ENCODE results near the gene SAP30L. TPM values are rescaled to one million over a fixed set of nuclear protein-coding genes. Genes with fewer than 3 reads are reported as not detected.

SAP30L gene
- total and polyA plus RNA-seq, 2 of the 13 experiments (the other 11 are each of a cell fraction or from before 2014, with no cell fraction given): 27.9 to 37.2 TPM

DNA sequence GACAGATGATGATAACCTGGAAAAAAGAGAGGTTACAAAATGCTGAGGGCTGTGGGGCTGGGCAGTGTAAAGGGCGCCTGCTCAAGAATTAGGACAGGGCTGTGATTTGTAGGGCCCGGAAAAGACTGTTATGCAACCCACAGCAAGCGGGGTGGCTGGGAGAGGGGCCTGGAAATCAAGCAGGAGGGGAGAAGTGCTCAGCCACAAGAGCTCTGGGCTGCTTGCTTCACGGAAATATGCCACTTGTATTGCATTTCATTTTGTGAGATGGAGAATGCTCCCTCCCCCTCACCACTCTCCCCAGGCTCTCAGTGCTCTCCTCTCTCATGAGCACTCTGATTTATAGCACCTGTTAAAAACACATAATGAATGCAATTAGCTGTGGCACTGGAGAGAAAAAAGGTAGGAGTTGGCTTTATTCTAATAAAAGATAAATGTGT, 40.6 kb downstream of the SAP30L start:
- no peaks in the 10 kb centered on the region for H4K20me1 ChIP-seq (ENCODE audit: insufficient read depth, low read length)
- H3K79me2 ChIP-seq (ENCODE audit: insufficient read depth, low read length): no peaks in the 10 kb centered on the region
- no peak overlapping the region for H3K4me3 ChIP-seq (replicated peaks in 1 of 3; ENCODE audit: insufficient read depth in 1 of 3, low read depth in 2 of 3, low read length in 3 of 3)
- TF ChIP-seq HDAC1 (CRISPR knock-in tag; IDR thresholded peaks at IDR 0.05): no peak
- TF ChIP-seq FOXM1 (CRISPR knock-in tag; IDR thresholded peaks at IDR 0.05): no peak
- no peak for TF ChIP-seq LCORL (IDR thresholded peaks at IDR 0.05)
- TF ChIP-seq LCORL (CRISPR knock-in tag; IDR thresholded peaks at IDR 0.05): no peak
- no peak for TF ChIP-seq ZNF431 (CRISPR knock-in tag; IDR thresholded peaks at IDR 0.05; ENCODE audit: borderline replicate concordance, low read depth)
- TF ChIP-seq ATF3 (CRISPR knock-in tag; IDR thresholded peaks at IDR 0.05): no peak
- no peak for TF ChIP-seq ERF (CRISPR knock-in tag; IDR thresholded peaks at IDR 0.05)
- TF ChIP-seq ZKSCAN5 (CRISPR knock-in tag; IDR thresholded peaks at IDR 0.05): no peak
- no peak for TF ChIP-seq ZSCAN22 (CRISPR knock-in tag; IDR thresholded peaks at IDR 0.05)
- no peak for ATAC-seq
- no peak for FAIRE-seq
- CTCF ChIA-PET (ENCODE audit: low intra/inter-chr PET ratio, low total read pairs): no interaction called here
- no peak overlapping the region for H3K4me2 ChIP-seq (ENCODE audit: low read depth, low read length)
- H2AFZ ChIP-seq (ENCODE audit: low read length): no peak overlapping the region
- no TSS peak for BruUV-seq (replicated peaks)
- no peak for DNase-seq (ENCODE audit: low spot score)
- H3K9me3 ChIP-seq (ENCODE audit: low read length): no peaks in the 10 kb centered on the region
- H3K4me1 ChIP-seq (ENCODE audit: insufficient read depth, low read length): no peaks in the 10 kb centered on the region
- in situ Hi-C loops (cut with HindIII; ENCODE audit: extremely low pct_ligation_motif_present, low pct_unique_long_range_greater_than_20kb): no loop called here
- POLR2A ChIA-PET: no interaction called here
- no peaks in the 10 kb centered on the region for H3K36me3 ChIP-seq (replicated peaks in 1 of 2; ENCODE audit: control insufficient read depth in 1 of 2, insufficient read depth in 2 of 2, low read length in 2 of 2)
- WGBS (ENCODE audit: low lambda C conversion rate): 0% methylated on average over 4 of the region's 4 CpGs
- intact Hi-C loops (cut with micrococcal nuclease; ENCODE audit: unreplicated experiment): no loop called here
- peaks cover 11 to 67% of the 10 kb centered on the region in 2 experiments for H3K27me3 ChIP-seq (ENCODE audit: control insufficient read depth in 1 of 2, insufficient read depth in 2 of 2, low read length in 2 of 2)
- no peak overlapping the region for H3K9ac ChIP-seq (ENCODE audit: insufficient read depth, low read depth, low read length)
- no peak overlapping the region for H3K27ac ChIP-seq (ENCODE audit: extremely low read length, insufficient read depth, low read length)

DNA sequence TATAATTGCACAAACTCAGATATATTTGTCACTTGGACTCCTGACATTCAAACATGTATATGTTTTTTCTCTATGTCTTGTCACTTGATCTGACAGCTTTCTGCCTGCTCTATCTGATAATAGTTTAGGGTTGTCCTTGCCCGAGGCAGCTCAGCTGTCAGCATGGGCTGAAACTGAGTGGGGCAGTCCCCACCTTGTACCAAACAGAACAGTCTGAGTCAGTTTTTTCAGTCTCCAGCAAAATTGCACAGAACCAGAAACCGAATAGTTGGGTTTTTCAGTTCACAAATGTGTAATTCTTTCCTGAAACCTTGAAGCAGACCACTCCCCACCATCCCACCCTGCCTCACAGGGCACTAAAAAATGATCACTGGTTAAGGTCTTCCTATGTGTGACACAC, 41.7 kb downstream of the SAP30L start:
- Histone ChIP-seq H3K4me3 (replicated peaks in 1 of 3; ENCODE audit: insufficient read depth in 1 of 3, low read depth in 2 of 3, low read length in 3 of 3) (no peak overlapping the region), H3K4me2 (ENCODE audit: low read depth, low read length) (no peak overlapping the region), H3K9ac (ENCODE audit: insufficient read depth, low read depth, low read length) (no peak overlapping the region), H3K9me3 (ENCODE audit: low read length) (no peaks in the 10 kb centered on the region), H3K27me3 (ENCODE audit: control insufficient read depth in 1 of 2, insufficient read depth in 2 of 2, low read length in 2 of 2) (peaks cover 11 to 63% of the 10 kb centered on the region in 2 experiments; a peak in 4 of 5 replicates), H2AFZ (ENCODE audit: low read length) (no peak overlapping the region), H4K20me1 (ENCODE audit: insufficient read depth, low read length) (no peaks in the 10 kb centered on the region), H3K36me3 (replicated peaks in 1 of 2; ENCODE audit: control insufficient read depth in 1 of 2, insufficient read depth in 2 of 2, low read length in 2 of 2) (no peaks in the 10 kb centered on the region), H3K27ac (ENCODE audit: extremely low read length, insufficient read depth, low read length) (no peak overlapping the region), H3K79me2 (ENCODE audit: insufficient read depth, low read length) (no peaks in the 10 kb centered on the region), H3K4me1 (ENCODE audit: insufficient read depth, low read length) (no peaks in the 10 kb centered on the region)
- FAIRE-seq (no peak), ATAC-seq (no peak), DNase-seq (ENCODE audit: low spot score) (no peak)
- in situ Hi-C loops (cut with HindIII; ENCODE audit: extremely low pct_ligation_motif_present, low pct_unique_long_range_greater_than_20kb): no loop called here
- POLR2A ChIA-PET: no interaction called here
- intact Hi-C loops (cut with micrococcal nuclease; ENCODE audit: unreplicated experiment): no loop called here
- CTCF ChIA-PET (ENCODE audit: low intra/inter-chr PET ratio, low total read pairs): no interaction called here
- BruUV-seq (replicated peaks): no TSS peak
- 0% methylated on average over 2 of the region's 2 CpGs for WGBS (ENCODE audit: low lambda C conversion rate)
- TF ChIP-seq ZNF703 (CRISPR knock-in tag; IDR thresholded peaks at IDR 0.05; ENCODE audit: borderline replicate concordance): no peak
- TF ChIP-seq ZNF317 (CRISPR knock-in tag; IDR thresholded peaks at IDR 0.05): no peak
- no peak for TF ChIP-seq ZIK1 (CRISPR knock-in tag; IDR thresholded peaks at IDR 0.05; ENCODE audit: borderline replicate concordance, low read depth)
- TF ChIP-seq GFI1 (CRISPR knock-in tag; IDR thresholded peaks at IDR 0.05; ENCODE audit: borderline replicate concordance): no peak
- TF ChIP-seq FOXM1 (CRISPR knock-in tag; IDR thresholded peaks at IDR 0.05): no peak
- TF ChIP-seq, protein P1, sequence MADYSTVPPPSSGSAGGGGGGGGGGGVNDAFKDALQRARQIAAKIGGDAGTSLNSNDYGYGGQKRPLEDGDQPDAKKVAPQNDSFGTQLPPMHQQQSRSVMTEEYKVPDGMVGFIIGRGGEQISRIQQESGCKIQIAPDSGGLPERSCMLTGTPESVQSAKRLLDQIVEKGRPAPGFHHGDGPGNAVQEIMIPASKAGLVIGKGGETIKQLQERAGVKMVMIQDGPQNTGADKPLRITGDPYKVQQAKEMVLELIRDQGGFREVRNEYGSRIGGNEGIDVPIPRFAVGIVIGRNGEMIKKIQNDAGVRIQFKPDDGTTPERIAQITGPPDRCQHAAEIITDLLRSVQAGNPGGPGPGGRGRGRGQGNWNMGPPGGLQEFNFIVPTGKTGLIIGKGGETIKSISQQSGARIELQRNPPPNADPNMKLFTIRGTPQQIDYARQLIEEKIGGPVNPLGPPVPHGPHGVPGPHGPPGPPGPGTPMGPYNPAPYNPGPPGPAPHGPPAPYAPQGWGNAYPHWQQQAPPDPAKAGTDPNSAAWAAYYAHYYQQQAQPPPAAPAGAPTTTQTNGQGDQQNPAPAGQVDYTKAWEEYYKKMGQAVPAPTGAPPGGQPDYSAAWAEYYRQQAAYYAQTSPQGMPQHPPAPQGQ (CRISPR knock-in tag; IDR thresholded peaks at IDR 0.05; ENCODE audit: borderline replicate concordance): no peak
- TF ChIP-seq CEBPZ (IDR thresholded peaks at IDR 0.05; ENCODE audit: low read length): no peak
